GM12878 (cell line): Measurements from ENCODE around the gene SPATA32. TPM values are rescaled to one million over a fixed set of nuclear protein-coding genes. Genes with fewer than 3 reads are reported as not detected.

Experiments
- BCLAF1 ChIP-seq: fragments of 450-650 bp; IDR thresholded peaks from 2 replicates; pipeline ENCODE4 v1.6.1; 2017; ENCODE audit warnings: antibody characterized with exemption, mild to moderate bottlenecking, moderate library complexity
- BMI1 ChIP-seq: fragments of 450-650 bp; IDR thresholded peaks from 2 replicates; pipeline ENCODE4 v1.6.1; 2016; ENCODE audit warnings: mild to moderate bottlenecking, moderate library complexity, borderline replicate concordance
- CUX1 ChIP-seq: IDR thresholded peaks from 2 replicates; pipeline ENCODE4 v1.6.1; 2012; ENCODE audit warnings: improper control_type of control experiment, low read depth, low read length; ENCODE audit not compliant: insufficient replicate concordance
- E2F8 ChIP-seq: fragments of 450-650 bp; IDR thresholded peaks from 2 replicates; pipeline ENCODE4 v1.6.1; 2018; ENCODE audit warnings: mild to moderate bottlenecking, low read depth, moderate library complexity; ENCODE audit not compliant: partially characterized antibody
- FOS ChIP-seq: IDR thresholded peaks from 3 replicates; pipeline ENCODE4 v1.6.1; 2011; ENCODE audit warnings: borderline replicate concordance; ENCODE audit not compliant: insufficient read length; ENCODE audit errors: extremely low read depth
- GABPA ChIP-seq: IDR thresholded peaks from 2 replicates; pipeline ENCODE4 v1.6.1; 2014; ENCODE audit warnings: antibody characterized with exemption, low read depth, mild to moderate bottlenecking, inconsistent platforms
- IKZF2 ChIP-seq, 2 experiments: fragments of 450-650 bp; IDR thresholded peaks; 2 replicates each; pipeline ENCODE4 v1.6.1; 2017; ENCODE audit warnings: mild to moderate bottlenecking in 2 of 2, moderate library complexity in 2 of 2
- IRF4 ChIP-seq: IDR thresholded peaks from 2 replicates; pipeline ENCODE4 v1.6.1; 2011; ENCODE audit warnings: low read depth, low read length
- NFYA ChIP-seq: IDR thresholded peaks from 2 replicates; pipeline ENCODE4 v1.6.1; 2011; ENCODE audit warnings: low read depth, mild to moderate bottlenecking, low read length, improper control_type of control experiment, borderline replicate concordance
- POLR2AphosphoS2 ChIP-seq: IDR thresholded peaks from 2 replicates; pipeline ENCODE4 v1.6.1; 2011; ENCODE audit warnings: low read depth, mild to moderate bottlenecking, low read length, improper control_type of control experiment, moderate library complexity
- RAD51 ChIP-seq: fragments of 450-650 bp; IDR thresholded peaks from 2 replicates; pipeline ENCODE4 v1.6.1; 2016; ENCODE audit warnings: moderate library complexity, mild to moderate bottlenecking, inconsistent platforms
- SIN3A ChIP-seq: IDR thresholded peaks from 2 replicates; pipeline ENCODE4 v1.6.1; 2012; ENCODE audit warnings: low read depth, low read length, improper control_type of control experiment
- SKIL ChIP-seq: fragments of 450-650 bp; IDR thresholded peaks from 2 replicates; pipeline ENCODE4 v1.6.1; 2017; ENCODE audit warnings: mild to moderate bottlenecking, low read depth, inconsistent platforms; ENCODE audit not compliant: poor library complexity, severe bottlenecking
- SPI1 ChIP-seq: IDR thresholded peaks from 2 replicates; pipeline ENCODE4 v1.6.1; 2011; ENCODE audit warnings: low read depth, mild to moderate bottlenecking, low read length, moderate library complexity, borderline replicate concordance; ENCODE audit not compliant: insufficient read depth
- SUZ12 ChIP-seq: fragments of 200-600 bp; sonication (generic); IDR thresholded peaks from one replicate; pipeline ENCODE4 v1.6.1; 2018; ENCODE audit warnings: antibody characterized with exemption, mild to moderate bottlenecking; ENCODE audit not compliant: unreplicated experiment
- YBX1 ChIP-seq: fragments of 450-650 bp; IDR thresholded peaks from 2 replicates; pipeline ENCODE4 v1.6.1; 2016; ENCODE audit warnings: antibody characterized with exemption
- ZNF622 ChIP-seq: fragments of 450-650 bp; IDR thresholded peaks from 2 replicates; pipeline ENCODE4 v1.6.1; 2017; ENCODE audit warnings: mild to moderate bottlenecking, inconsistent platforms
- polyA plus RNA-seq, 11 experiments: library from polyadenylated mRNA; depleted of rRNA in 4 of 11; unstranded in 6 of 11; stranded (reverse) in 5 of 11; fragments of >200 nt; fragmentation: Nextera tagmentation in 4 of 11; fragmentation: Illumina TruSeq in 1 of 11; extraction: Ambion mirVana in 4 of 11; extraction: Trizol in 1 of 11; gene quantifications; 1 replicate in 1 of 11; 2 replicates in 10 of 11; pipeline versions ENCODE4 v1.2.1 to v1.2.3, GENCODE V29; 2011 to 2016; ENCODE audit warnings: inconsistent platforms in 2 of 11, missing spikeins in 2 of 11, low read depth in 1 of 11
- total RNA-seq, 4 experiments: library from RNA; depleted of rRNA in 3 of 4; stranded (reverse); fragments of >200 nt in 3 of 4; fragmentation: Illumina TruSeq in 1 of 4; extraction: Trizol in 1 of 4; gene quantifications; 2 replicates each; pipeline versions ENCODE4 v1.2.1 to v1.2.3, GENCODE V29; 2013 to 2021

Gene SPATA32
- total and polyA plus RNA-seq, 10 of the 15 experiments (the other 5 are each of a cell fraction or from before 2014, with no cell fraction given): 0.03 to 0.35 (median 0.11) TPM; not detected in 3

GRCh38 chr17:45225964-45226530 lies 35.8 kb downstream of the SPATA32 start (continued):
- TF ChIP-seq BCLAF1: no peak
- TF ChIP-seq FOS: no peak
- TF ChIP-seq SKIL: no peak
- TF ChIP-seq E2F8: no peak
- no peak for TF ChIP-seq SUZ12
- TF ChIP-seq RAD51: no peak
- TF ChIP-seq GABPA: no peak
- TF ChIP-seq IRF4: peak; percentile 47; the same call in 1 of the 2 replicates
- TF ChIP-seq IKZF2 (IDR thresholded peaks at IDR 0.05): peak; percentile 89 to 91
- no peak for TF ChIP-seq NFYA
- TF ChIP-seq BMI1: no peak
- peak; percentile 89 for TF ChIP-seq SPI1
- no peak for TF ChIP-seq CUX1
- TF ChIP-seq ZNF622: no peak
- no peak; the same call in 1 of the 2 replicates for TF ChIP-seq SIN3A
- peak; percentile 67 for TF ChIP-seq POLR2AphosphoS2
- no peak for TF ChIP-seq YBX1
